HG03442 (cell line): ENCODE results near the gene PSAPL1.

Experiments
- ATAC-seq: cut with Tn5 transposase; IDR thresholded peaks from one replicate; pipeline ENCODE4 v1.9.1; 2021; ENCODE audit warnings: mild to moderate bottlenecking, moderate library complexity; ENCODE audit not compliant: unreplicated experiment

Gene PSAPL1

GRCh38 chr4:7398788-7399439 lies 35.8 kb downstream of the PSAPL1 start:
- ATAC-seq = no peak

- no peak for ATAC-seq
These were observed 36.7 kb downstream of the PSAPL1 start for GRCh38 chr4:7398104-7398423.

GRCh38 chr4:7397206-7398103 lies 37.3 kb downstream of the PSAPL1 start:
- ATAC-seq = no peak

- no peak for ATAC-seq
These were observed 38.4 kb downstream of the PSAPL1 start for GRCh38 chr4:7396186-7396910.

- no peak for ATAC-seq
These were observed 39.1 kb downstream of the PSAPL1 start for GRCh38 chr4:7395645-7396044.

GRCh38 chr4:7394681-7395451 lies 39.9 kb downstream of the PSAPL1 start:
- no peak for ATAC-seq

GRCh38 chr4:7393601-7394575 lies 40.8 kb downstream of the PSAPL1 start:
- ATAC-seq = no peak

GRCh38 chr4:7392438-7393421 lies 42.0 kb downstream of the PSAPL1 start:
- ATAC-seq = no peak

GRCh38 chr4:7391637-7392437 lies 42.9 kb downstream of the PSAPL1 start:
- no peak for ATAC-seq

GRCh38 chr4:7390906-7391636 lies 43.7 kb downstream of the PSAPL1 start:
- no peak for ATAC-seq

- no peak for ATAC-seq
These were observed 44.4 kb downstream of the PSAPL1 start for GRCh38 chr4:7390336-7390735.

GRCh38 chr4:7389719-7390118 lies 45.0 kb downstream of the PSAPL1 start:
- ATAC-seq = no peak

GRCh38 chr4:7389101-7389701 lies 45.5 kb downstream of the PSAPL1 start:
- no peak for ATAC-seq

- no peak for ATAC-seq
These were observed 46.1 kb downstream of the PSAPL1 start for GRCh38 chr4:7388627-7389026.

GRCh38 chr4:7387925-7388324 lies 46.8 kb downstream of the PSAPL1 start:
- no peak for ATAC-seq

GRCh38 chr4:7384929-7385890 lies 49.5 kb downstream of the PSAPL1 start:
- no peak for ATAC-seq
